ENCODE measurements around the gene FOCAD. TPM values are rescaled to one million over a fixed set of nuclear protein-coding genes. Genes with fewer than 3 reads are reported as not detected.

The FOCAD gene
- total RNA-seq, 2 donors from 2014 or later: 42.5 to 50.1 TPM

DNA sequence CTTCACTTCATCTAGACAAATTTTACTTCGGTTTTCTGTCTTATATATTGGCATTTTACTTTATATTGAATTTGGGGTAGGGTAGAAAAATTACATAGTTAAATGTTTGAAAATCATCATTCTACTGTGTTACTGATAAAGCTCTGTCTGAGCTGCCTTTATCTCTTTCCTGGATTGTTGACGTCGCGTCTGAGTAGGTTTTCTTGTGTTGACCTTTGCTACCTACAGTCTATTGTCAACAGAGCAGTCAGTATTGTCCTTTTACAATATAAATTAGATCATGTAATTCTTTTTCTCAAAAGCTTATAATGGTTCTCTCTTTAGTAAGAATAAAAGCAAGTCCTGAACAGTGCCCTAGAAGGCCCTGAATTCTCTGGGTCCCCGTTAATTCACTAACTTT lies 219.2 kb downstream of the FOCAD start:
- H3K9me3 ChIP-seq: no peaks in the 10 kb centered on the region
- H3K4me3 ChIP-seq: no peak overlapping the region
- no peaks in the 10 kb centered on the region for H3K27me3 ChIP-seq
- TF ChIP-seq, protein P1, sequence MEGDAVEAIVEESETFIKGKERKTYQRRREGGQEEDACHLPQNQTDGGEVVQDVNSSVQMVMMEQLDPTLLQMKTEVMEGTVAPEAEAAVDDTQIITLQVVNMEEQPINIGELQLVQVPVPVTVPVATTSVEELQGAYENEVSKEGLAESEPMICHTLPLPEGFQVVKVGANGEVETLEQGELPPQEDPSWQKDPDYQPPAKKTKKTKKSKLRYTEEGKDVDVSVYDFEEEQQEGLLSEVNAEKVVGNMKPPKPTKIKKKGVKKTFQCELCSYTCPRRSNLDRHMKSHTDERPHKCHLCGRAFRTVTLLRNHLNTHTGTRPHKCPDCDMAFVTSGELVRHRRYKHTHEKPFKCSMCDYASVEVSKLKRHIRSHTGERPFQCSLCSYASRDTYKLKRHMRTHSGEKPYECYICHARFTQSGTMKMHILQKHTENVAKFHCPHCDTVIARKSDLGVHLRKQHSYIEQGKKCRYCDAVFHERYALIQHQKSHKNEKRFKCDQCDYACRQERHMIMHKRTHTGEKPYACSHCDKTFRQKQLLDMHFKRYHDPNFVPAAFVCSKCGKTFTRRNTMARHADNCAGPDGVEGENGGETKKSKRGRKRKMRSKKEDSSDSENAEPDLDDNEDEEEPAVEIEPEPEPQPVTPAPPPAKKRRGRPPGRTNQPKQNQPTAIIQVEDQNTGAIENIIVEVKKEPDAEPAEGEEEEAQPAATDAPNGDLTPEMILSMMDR (IDR thresholded peaks at IDR 0.05): no peak
- H3K4me1 ChIP-seq: no peaks in the 10 kb centered on the region
- DNase-seq (ENCODE audit: low spot score): no peak
- no peak overlapping the region for H3K27ac ChIP-seq
- H3K36me3 ChIP-seq: no peaks in the 10 kb centered on the region

DNA sequence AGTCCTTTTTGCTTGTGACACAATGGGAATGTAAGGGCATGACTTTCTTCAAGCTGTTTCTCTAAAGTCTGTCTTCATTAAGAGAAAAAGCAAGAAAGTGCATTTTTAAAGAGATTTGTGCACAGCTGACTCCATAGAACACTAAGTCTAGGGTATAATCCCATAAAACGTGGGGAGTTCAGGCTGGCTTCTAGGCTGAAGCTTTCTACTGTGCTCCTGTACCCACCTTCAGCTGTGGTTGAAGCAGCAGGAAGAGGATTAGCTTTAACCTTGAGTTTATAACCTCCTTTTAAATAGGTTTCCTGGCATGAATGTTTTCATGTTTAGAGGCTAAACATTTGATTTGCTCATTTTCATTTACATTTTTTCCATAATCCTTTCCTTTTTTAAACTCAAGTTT lies 220.9 kb downstream of the FOCAD start:
- Histone ChIP-seq H3K36me3 (no peaks in the 10 kb centered on the region), H3K27ac (no peak overlapping the region)

DNA sequence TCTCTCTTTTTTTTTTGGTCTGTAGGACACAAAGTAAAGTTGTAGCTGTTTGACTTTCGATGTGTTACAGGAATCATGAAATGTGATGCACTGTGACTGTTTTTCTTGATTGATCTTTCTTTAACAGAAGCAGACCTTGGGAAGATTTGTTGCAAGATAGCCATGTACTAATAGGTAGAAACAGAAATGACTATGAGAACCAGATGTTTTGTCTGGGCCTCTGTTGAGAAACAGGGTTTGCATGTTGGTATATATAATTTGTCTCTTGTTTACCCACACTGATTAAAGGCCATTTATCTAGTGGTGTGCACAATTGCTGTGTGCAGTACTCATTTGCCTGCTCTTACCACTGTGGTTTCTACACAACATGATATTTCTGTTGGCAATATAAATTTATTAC lies 222.3 kb downstream of the FOCAD start:
- DNase-seq (ENCODE audit: low spot score): no peak
- no peaks in the 10 kb centered on the region for H3K36me3 ChIP-seq
- H3K27ac ChIP-seq: no peak overlapping the region
- no peaks in the 10 kb centered on the region for H3K4me1 ChIP-seq
- H3K9me3 ChIP-seq: no peaks in the 10 kb centered on the region
- no peaks in the 10 kb centered on the region for H3K27me3 ChIP-seq
- H3K4me3 ChIP-seq: no peak overlapping the region
- TF ChIP-seq, protein P1 (IDR thresholded peaks at IDR 0.05): no peak

More for the DNA sequence above, 220.9 kb downstream of the FOCAD start:
- Histone ChIP-seq H3K4me1 (no peaks in the 10 kb centered on the region), H3K4me3 (no peak overlapping the region), H3K9me3 (no peaks in the 10 kb centered on the region), H3K27me3 (no peaks in the 10 kb centered on the region)
- no peak for DNase-seq (ENCODE audit: low spot score)
- TF ChIP-seq, protein P1 (IDR thresholded peaks at IDR 0.05): no peak

DNA sequence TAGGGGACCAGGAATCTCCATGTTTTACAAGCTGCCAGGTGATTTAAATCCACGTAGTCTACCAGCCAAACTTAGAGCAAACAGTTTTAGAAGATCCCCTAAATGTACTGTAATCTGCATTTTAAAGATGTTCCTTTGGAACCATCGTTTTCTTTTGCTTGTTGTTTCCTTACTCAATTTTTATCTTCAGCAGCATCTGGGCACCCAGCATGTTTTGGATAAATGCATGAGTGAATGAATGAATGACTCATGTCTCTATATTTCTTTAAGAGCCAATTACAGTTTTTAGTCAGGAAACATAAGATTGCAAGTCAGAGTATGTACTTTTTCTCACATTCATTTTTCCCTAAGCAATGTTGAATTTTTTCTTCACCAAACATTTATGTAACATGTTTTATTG lies 224.4 kb downstream of the FOCAD start:
- no peaks in the 10 kb centered on the region for H3K36me3 ChIP-seq
- H3K27me3 ChIP-seq: no peaks in the 10 kb centered on the region
- DNase-seq (ENCODE audit: low spot score): no peak
- no peaks in the 10 kb centered on the region for H3K4me1 ChIP-seq
- no peak overlapping the region for H3K4me3 ChIP-seq
- no peak overlapping the region for H3K27ac ChIP-seq
- H3K9me3 ChIP-seq: no peaks in the 10 kb centered on the region
- TF ChIP-seq, protein P1 (IDR thresholded peaks at IDR 0.05): no peak

DNA sequence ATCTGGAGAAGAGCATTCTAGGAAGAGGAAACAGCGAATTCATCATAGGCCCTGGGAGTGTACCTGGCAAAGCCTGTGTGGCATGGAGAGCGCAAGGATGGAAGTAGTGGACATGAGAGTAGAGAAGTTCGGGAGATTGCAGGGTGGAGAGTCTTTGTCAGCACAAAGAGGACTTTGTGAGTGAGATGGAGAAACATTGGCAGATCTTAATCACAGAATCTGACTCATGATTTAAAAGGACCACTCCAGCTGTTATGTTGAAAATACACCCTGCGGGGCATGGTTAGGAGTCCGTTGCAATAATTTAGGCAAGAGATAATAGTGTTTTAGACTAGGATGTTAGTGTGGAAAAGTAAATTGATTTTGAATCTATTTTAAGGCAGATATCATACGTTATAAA lies 230.5 kb downstream of the FOCAD start:
- H3K36me3 ChIP-seq: peaks cover 8% of the 10 kb centered on the region

DNA sequence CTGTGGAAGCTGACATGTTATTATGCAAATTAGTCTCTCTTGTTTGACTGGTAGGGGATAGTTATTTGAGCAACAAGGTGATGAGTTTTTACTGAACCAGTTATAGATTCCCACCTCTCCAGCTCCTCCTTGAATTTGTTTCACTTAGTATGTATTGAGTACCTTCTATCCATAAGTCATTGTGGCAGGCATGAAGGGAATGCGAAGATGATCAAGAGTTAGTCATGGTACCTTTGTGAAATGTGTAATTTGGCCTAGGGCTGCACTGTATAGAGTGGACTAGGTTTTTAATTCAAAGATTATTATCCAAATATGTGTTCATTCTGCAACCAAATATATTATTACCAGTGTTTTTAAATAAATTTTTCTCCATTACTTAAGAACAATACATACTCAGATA lies 237.3 kb downstream of the FOCAD start:
- Histone ChIP-seq H3K9me3 (no peaks in the 10 kb centered on the region), H3K27ac (no peak overlapping the region), H3K4me3 (no peak overlapping the region), H3K27me3 (no peaks in the 10 kb centered on the region), H3K36me3 (peaks cover 8% of the 10 kb centered on the region), H3K4me1 (no peaks in the 10 kb centered on the region)
- TF ChIP-seq, protein P1 (IDR thresholded peaks at IDR 0.05): no peak
- DNase-seq (ENCODE audit: low spot score): no peak

More for the DNA sequence above, 230.5 kb downstream of the FOCAD start:
- Histone ChIP-seq H3K27me3 (no peaks in the 10 kb centered on the region), H3K27ac (no peak overlapping the region), H3K9me3 (no peaks in the 10 kb centered on the region), H3K4me3 (no peak overlapping the region), H3K4me1 (no peaks in the 10 kb centered on the region)
- DNase-seq (ENCODE audit: low spot score): no peak
- TF ChIP-seq, protein P1 (IDR thresholded peaks at IDR 0.05): no peak
